GM19463 (cell line): Measurements from ENCODE around the gene KDM5A.
"Not testable (repeated sequence)": the region's sequence is repeated elsewhere in the genome, so short reads cannot be mapped to it uniquely, and the experiment has no call there.

ENCODE experiments used
- ATAC-seq: cut with Tn5 transposase; IDR thresholded peaks from one replicate; pipeline ENCODE4 v1.9.1; 2021; ENCODE audit warnings: mild to moderate bottlenecking, moderate library complexity; ENCODE audit not compliant: unreplicated experiment

KDM5A gene

GRCh38 chr12:241266-241665 is 147.9 kb downstream of the KDM5A start:
- no peak for ATAC-seq

DNA sequence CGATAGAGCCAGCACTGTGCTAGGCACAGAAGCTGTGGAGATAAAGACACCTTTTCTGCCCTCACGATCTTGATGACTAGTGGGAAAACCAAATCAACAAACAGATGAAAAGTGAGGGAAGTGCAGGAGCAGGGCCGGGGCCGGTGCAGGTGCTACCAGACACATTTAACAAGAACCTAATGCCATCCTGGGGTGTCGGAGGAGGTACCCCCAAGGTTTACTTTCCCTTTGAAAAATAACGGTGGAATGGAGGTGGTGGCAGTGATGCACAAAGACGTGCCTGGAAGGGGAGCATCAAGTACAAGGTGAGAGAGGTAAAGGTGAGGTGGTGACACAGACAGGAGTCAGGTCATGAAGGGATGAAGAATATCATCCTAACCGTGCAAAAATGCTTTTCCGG is 148.6 kb downstream of the KDM5A start:
- ATAC-seq = no peak

GRCh38 chr12:238736-239398 is 150.3 kb downstream of the KDM5A start:
- ATAC-seq = no peak

DNA sequence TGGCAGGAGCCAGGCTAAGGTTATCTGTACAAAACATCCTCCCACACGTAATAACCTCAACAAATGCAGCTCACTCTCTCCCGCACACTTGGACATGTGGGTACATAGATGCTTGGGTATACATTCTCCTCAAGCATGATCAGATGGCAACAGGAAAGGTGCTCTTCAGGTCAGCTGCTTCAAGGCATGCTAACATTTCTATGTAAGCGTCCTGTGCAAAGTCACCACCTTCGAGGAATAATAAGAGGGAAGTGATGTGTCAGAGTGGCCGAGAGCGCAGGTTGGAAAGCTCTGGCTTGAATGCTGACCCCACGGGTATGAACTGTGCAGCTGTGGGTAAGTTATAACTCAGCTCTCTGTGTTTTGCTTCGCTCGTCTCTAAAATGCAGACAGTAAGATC is 151.0 kb downstream of the KDM5A start:
- no peak for ATAC-seq

GRCh38 chr12:237026-237815 is 151.9 kb downstream of the KDM5A start:
- no peak for ATAC-seq

GRCh38 chr12:236445-236844 is 152.7 kb downstream of the KDM5A start:
- no peak for ATAC-seq

- ATAC-seq = not testable (repeated sequence)
Observed at GRCh38 chr12:235967-236366, 153.2 kb downstream of the KDM5A start.

- no peak for ATAC-seq
Observed at GRCh38 chr12:234891-235415, 154.2 kb downstream of the KDM5A start.

GRCh38 chr12:234019-234418 is 155.1 kb downstream of the KDM5A start:
- no peak for ATAC-seq

DNA sequence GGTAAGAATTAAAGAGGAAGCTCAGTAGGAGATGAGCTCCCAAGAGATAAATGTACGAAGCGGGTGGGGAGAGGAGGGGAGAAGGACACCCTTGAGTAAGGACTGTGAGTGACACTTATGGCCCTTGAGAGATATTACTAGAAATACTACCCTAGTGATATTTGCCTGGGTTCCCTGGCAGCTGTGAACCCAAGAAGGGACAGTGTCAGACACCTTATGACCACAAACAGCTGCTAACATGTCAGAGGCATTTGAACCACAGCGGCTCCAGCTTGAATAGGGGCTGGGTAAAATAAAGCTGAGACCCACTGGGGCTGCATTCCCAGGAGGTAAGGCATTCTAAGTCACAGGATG is 155.5 kb downstream of the KDM5A start:
- no peak for ATAC-seq

DNA sequence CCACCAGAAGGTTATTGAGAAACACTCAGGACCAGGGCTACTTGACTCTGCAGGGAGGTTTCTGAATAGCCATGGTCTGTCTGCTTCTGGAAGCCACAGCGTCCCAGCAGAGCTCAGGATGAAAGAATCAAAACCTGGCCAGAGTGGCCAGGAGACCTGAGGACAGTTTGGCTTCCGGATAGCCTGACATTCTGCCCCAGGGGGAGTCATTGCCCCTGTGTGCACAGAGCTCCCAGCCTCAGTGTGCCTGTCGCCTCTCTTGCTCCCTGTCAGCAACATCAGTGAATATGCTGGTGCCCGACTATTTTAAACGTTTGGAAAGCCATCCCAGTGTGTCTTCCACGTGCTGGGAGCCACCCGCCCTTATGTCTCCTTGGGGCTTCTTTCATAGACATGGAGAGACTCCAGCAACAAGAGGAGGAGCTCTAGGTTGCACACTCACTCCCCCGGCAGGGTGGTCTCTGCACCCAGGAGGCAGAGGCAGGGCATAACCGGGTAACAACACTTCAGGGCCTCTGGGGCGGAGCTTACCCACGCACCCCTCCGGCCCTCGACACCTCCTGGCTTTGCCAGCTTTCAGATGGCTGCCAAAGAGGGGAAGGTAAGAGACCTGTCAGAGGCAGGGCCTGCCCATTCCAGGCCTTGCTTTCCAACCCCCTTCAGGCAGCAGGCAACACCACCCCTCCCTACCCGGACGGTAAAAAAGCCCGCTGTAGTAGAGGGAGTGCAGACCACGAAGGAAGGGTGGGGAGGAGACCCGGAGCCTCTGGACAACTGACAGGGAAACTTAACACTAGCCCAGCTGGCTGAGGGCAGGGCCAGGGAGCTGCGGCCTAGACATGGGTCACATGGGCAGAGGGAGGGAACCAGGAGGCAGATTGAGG is 156.1 kb downstream of the KDM5A start:
- no peak for ATAC-seq

DNA sequence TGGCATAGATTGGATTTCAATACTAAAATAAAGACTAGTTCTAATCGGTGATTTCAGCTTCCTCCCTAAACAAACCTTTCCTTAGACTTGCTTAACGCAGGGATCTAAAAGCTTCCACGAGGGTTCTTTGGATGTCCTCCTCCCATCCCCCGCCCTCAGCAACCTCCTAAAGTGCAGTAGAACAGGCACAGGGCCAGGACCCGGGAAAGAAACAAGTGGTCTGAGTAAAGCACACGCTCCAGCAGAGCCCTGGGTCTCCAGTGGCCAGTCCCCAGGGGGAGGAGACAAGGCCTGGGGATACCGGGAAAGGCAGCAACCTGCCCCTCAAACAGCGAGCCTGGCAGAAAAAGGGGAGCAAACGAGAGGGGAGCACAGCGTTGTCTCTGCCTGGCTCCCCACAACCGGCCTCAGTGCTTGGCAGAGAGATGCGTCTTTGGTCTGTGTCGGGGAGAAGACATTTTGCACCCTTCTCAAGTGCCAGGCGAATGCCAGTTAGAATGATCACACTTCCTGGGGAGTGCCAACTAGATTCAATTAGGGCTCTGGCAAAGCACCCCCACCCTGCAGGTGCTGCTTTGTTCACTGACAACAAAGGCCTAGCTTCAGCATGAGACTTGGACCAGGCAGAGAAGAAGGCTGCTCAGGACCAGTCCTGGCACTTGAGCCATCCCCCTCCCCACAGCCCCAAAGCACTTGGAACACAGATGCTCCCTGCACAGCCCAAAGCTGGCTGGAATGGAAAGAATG is 158.0 kb downstream of the KDM5A start:
- no peak for ATAC-seq
